ENCODE data around the gene SCLT1.

The SCLT1 gene

GRCh38 chr4:128841402-128841801, 251.9 kb downstream of the SCLT1 start:
- DNase-seq (ENCODE audit: low read depth in 2 of 2), result no peak

- DNase-seq (ENCODE audit: low read depth in 2 of 2), result no peak
These were observed 252.5 kb downstream of the SCLT1 start for GRCh38 chr4:128840711-128841318.

- no peak for DNase-seq (ENCODE audit: low read depth in 2 of 2)
These were observed 255.7 kb downstream of the SCLT1 start for GRCh38 chr4:128837679-128838078.

GRCh38 chr4:128837198-128837597, 256.1 kb downstream of the SCLT1 start:
- DNase-seq (ENCODE audit: low read depth in 2 of 2), result no peak

GRCh38 chr4:128835498-128836222, 257.7 kb downstream of the SCLT1 start:
- no peak for DNase-seq (ENCODE audit: low read depth in 2 of 2)

Measured in fibroblast of skin of left quadriceps (primary cell).